Measurements from ENCODE around the gene GDF3.

GRCh38 chr12:7642876-7643309 is 52.7 kb downstream of the GDF3 start:
- TF ChIP-seq CTCF (IDR thresholded peaks at IDR 0.05) (peak in 2 of 7 experiments; percentile 17 to 20), POLR2A (IDR thresholded peaks at IDR 0.05) (no peak)

Data from stomach (tissue), 4 donors.